Hepatocyte (in vitro differentiated cells): ENCODE results near the gene TSPAN9.

ENCODE experiments used
- EZH2 ChIP-seq: fragments of 200-600 bp; sonication (generic); IDR thresholded peaks from 2 replicates; pipeline ENCODE4 v1.6.1; 2016; ENCODE audit warnings: antibody characterized with exemption, mild to moderate bottlenecking, borderline replicate concordance
- EZH2phosphoT487 ChIP-seq: fragments of 200-600 bp; sonication (generic); IDR thresholded peaks from one replicate; pipeline ENCODE4 v1.6.1; 2018; ENCODE audit warnings: antibody characterized with exemption, mild to moderate bottlenecking, low read depth, moderate library complexity; ENCODE audit not compliant: unreplicated experiment, severe bottlenecking
- TF ChIP-seq, protein P1 (sequence below): fragments of 200-600 bp; sonication (generic); IDR thresholded peaks from 2 replicates; pipeline ENCODE4 v1.5.1; 2016; ENCODE audit warnings: antibody characterized with exemption, mild to moderate bottlenecking; ENCODE audit not compliant: poor library complexity

DNA sequence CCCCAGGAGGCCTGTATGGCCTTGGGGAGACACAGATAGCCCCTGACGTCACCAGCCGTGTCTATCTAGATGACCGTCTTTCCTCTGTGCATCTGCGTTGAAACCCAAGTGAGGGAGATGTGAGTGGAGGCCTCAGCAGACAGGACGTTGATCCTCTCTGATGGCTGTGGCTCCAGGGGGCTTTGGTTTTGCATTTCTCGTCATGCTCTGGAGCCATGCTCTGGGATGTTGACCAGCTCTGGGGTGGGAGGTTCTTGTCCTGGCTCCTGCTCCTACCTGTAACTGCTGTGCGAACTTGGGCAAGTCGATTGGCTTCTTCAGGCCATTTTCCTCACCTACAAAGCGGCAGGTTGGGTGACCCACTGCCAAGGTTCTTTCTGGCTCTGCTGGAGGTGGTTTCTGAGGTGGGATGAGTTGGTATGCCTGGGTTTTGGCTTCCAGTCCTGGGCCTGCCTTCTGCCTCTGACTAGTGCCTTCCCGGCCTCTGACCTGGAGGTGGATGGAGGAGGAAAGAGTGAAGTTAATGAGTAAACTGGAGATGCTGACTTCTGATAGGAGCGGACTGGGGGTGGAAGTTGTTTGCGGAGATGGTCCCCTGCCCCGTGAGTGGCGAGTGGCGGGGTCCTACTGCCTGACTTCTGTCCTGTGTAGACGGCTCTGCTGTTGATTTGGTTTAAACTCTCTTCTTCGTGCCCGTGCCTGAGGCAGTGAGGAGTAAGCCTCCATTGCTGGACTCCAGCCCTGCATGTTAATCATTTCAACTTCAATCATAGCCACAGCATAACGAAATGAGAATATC is 8.4 kb downstream of the TSPAN9 start:
- TF ChIP-seq, protein P1, sequence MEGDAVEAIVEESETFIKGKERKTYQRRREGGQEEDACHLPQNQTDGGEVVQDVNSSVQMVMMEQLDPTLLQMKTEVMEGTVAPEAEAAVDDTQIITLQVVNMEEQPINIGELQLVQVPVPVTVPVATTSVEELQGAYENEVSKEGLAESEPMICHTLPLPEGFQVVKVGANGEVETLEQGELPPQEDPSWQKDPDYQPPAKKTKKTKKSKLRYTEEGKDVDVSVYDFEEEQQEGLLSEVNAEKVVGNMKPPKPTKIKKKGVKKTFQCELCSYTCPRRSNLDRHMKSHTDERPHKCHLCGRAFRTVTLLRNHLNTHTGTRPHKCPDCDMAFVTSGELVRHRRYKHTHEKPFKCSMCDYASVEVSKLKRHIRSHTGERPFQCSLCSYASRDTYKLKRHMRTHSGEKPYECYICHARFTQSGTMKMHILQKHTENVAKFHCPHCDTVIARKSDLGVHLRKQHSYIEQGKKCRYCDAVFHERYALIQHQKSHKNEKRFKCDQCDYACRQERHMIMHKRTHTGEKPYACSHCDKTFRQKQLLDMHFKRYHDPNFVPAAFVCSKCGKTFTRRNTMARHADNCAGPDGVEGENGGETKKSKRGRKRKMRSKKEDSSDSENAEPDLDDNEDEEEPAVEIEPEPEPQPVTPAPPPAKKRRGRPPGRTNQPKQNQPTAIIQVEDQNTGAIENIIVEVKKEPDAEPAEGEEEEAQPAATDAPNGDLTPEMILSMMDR, result no peak
- no peak for TF ChIP-seq EZH2
- no peak for TF ChIP-seq EZH2phosphoT487
